Vagina (tissue), 2 donors: ENCODE data around the gene SLC46A1.

Experiments used
- CTCF ChIP-seq, 3 experiments: fragments of 450-650 bp in 2 of 3; fragments of 200-600 bp in 1 of 3; sonication (generic) in 1 of 3; IDR thresholded peaks; one replicate each; pipeline ENCODE4 v1.5.1; 2017 to 2019; ENCODE audit warnings: antibody characterized with exemption in 3 of 3, mild to moderate bottlenecking in 2 of 3, moderate library complexity in 2 of 3
- POLR2A ChIP-seq, 2 donors: fragments of 450-650 bp; IDR thresholded peaks; one replicate each; pipeline ENCODE4 v1.6.1; 2017; ENCODE audit warnings: antibody characterized with exemption in 2 of 2, mild to moderate bottlenecking in 2 of 2, moderate library complexity in 2 of 2
- POLR2AphosphoS5 ChIP-seq, 2 donors: sonication (generic); formaldehyde crosslinking; IDR thresholded peaks; one replicate each; pipeline ENCODE4 v1.9.0; 2017; ENCODE audit warnings: antibody characterized with exemption in 2 of 2, mild to moderate bottlenecking in 2 of 2, low read depth in 1 of 2; ENCODE audit not compliant: insufficient read depth in 1 of 2

- TF ChIP-seq CTCF (IDR thresholded peaks at IDR 0.05) (no peak), POLR2AphosphoS5 (IDR thresholded peaks at IDR 0.05; ENCODE audit: insufficient read depth in 1 of 2, low read depth in 1 of 2) (no peak), POLR2A (IDR thresholded peaks at IDR 0.05) (no peak)
Measured at GRCh38 chr17:28346199-28346580, 59.8 kb downstream of the SLC46A1 start.
